GM12874 (cell line): ENCODE data around the gene SLC29A2.

Source experiments
- TF ChIP-seq, protein P1 (sequence below): IDR thresholded peaks from 2 replicates; pipeline ENCODE4 v1.5.1; 2011; ENCODE audit warnings: low read depth, mild to moderate bottlenecking, control low read depth, low read length, moderate library complexity; ENCODE audit not compliant: insufficient read depth

Gene SLC29A2

GRCh38 chr11:66316849-66317251 is 54.7 kb downstream of the SLC29A2 start, which contains the start of gene CD248:
TSS of gene CD248 (minus strand) at chr11:66317044. CDS start at chr11:66317027, 17 bp downstream.
- TF ChIP-seq, protein P1, sequence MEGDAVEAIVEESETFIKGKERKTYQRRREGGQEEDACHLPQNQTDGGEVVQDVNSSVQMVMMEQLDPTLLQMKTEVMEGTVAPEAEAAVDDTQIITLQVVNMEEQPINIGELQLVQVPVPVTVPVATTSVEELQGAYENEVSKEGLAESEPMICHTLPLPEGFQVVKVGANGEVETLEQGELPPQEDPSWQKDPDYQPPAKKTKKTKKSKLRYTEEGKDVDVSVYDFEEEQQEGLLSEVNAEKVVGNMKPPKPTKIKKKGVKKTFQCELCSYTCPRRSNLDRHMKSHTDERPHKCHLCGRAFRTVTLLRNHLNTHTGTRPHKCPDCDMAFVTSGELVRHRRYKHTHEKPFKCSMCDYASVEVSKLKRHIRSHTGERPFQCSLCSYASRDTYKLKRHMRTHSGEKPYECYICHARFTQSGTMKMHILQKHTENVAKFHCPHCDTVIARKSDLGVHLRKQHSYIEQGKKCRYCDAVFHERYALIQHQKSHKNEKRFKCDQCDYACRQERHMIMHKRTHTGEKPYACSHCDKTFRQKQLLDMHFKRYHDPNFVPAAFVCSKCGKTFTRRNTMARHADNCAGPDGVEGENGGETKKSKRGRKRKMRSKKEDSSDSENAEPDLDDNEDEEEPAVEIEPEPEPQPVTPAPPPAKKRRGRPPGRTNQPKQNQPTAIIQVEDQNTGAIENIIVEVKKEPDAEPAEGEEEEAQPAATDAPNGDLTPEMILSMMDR, result no peak

- TF ChIP-seq, protein P1, result no peak
Observed at GRCh38 chr11:66315921-66316811, 55.4 kb downstream of the SLC29A2 start.

DNA sequence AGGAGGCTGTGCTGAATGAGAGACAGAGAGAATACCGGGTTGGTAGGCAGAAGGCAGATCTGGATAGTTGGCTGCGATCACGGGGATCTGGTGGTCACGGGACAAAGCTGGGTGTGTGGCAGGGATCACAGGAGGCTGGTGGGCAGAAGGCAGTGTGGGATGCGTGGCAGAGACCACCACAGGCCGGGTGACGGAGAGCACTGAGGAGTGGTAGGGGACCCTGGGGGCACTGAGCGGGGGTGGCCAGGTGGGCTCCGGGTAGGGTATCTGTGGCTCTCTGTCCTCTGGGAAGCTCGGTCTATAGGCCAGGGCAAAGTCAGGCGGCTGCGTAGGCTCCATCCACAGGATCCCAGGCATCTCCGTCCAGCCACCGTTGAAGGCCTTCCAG is 56.1 kb downstream of the SLC29A2 start:
- TF ChIP-seq, protein P1, result no peak

DNA sequence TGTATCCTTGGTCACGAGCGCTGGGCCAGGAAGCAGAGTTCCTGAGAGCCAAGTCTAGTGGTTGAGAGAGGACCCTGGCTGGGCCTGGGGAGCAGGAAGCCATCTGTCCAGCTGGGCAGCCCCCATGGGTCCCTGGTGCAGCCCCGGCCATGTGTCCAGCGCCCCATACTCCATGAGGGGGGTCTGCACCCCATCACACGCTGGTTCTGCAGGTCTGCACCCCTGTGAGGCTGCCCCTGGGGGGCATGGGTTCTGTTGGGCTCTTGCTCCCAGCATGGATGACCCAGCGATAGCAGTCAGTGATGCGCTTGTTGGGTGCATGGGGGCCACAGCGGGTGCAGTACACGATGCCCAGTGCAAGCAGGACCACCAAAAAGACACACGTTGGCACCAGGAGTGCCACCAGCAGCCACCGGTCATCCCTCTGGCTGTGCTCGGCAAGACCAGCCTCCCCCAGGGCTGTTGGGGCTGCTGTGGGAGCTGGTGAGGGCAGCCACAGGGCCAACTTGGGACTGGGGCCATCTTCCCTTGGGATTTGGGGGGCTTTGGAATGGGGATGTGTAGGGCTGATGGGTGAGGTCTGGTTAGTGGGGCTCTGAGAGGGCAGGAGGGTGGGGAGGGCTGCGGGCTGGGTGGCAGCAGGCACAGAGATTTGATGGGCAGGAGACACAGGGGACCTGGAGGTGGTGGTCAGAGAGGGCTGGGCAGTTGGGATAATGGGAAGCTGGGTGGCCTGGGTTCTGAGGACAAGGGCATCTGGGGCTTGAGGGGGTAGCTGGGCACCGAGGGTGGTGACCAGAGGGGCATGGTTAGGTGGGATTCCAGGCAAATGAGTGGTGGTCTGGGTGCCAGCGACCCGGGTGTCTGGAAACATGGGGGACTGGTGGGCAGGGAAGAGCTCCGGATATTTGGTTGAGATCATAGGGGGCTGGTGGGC is 56.7 kb downstream of the SLC29A2 start:
- TF ChIP-seq, protein P1, result no peak

GRCh38 chr11:66314186-66314501 is 57.4 kb downstream of the SLC29A2 start:
- TF ChIP-seq, protein P1, result no peak

DNA sequence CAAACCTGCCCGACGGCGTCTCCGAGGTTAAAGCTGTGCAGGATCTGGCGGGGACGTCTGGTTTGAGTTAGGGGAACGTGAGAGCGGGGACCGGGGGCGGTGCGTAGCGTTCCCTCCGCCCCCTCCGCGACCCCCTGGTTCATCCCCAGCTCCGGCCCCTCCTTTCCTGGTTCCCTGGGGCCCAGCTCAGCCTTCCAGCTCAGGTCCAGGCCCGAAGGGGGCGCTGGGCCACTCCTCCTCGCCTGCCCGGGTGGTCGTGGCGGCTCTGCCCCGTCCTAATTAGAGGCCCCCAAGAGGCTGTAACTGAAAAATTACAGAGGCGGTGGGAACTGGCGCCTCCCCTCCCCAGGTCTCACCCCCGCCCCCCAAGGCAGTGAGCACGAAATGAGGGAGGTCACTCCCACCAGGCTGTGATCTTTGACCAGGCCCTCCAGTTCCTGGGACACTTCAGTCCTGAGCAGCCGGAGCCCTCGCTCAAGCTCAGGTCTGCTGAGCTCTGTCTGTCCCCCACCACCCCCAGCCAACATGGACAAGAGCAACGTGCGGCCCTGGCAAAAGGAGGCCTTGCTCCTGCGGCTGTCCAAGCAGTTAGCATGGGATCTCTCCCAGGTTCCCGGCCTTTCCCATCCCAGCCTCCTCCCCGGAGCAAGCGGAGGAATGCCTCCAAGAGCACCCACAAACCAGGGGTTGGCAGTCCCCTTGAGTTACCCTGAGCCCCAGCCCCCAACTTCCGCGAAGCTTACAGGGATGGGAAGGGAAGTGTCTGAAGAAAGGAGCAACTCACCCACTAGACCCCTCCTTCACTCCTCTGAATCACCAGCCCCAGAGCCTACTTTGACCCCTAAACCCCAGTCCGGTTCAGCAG is 58.0 kb downstream of the SLC29A2 start:
- TF ChIP-seq, protein P1, result no peak
